Karpas-422 (cell line): Measurements from ENCODE around the gene SLC26A6. TPM values are rescaled to one million over a fixed set of nuclear protein-coding genes. Genes with fewer than 3 reads are reported as not detected.

ENCODE experiments used
- DNase-seq: peaks from one replicate; pipeline ENCODE4 v3.0.0-alpha.2; 2015
- H2AFZ ChIP-seq: fragments of 200-600 bp; sonication (generic); 2 replicates; pipeline ENCODE4 v1.6.1; 2014; ENCODE audit warnings: antibody characterized with exemption, low read length, mixed read lengths
- H3K27ac ChIP-seq: fragments of 200-600 bp; sonication (generic); 2 replicates; pipeline ENCODE4 v1.5.1; 2014; ENCODE audit warnings: mild to moderate bottlenecking, low read length, moderate library complexity
- H3K27me3 ChIP-seq: fragments of 200-600 bp; sonication (generic); 2 replicates; pipeline ENCODE4 v1.6.1; 2014; ENCODE audit warnings: low read length, mixed read lengths
- H3K36me3 ChIP-seq: fragments of 200-600 bp; sonication (generic); 2 replicates; pipeline ENCODE4 v1.6.1; 2014; ENCODE audit warnings: low read length, mixed read lengths; ENCODE audit not compliant: insufficient read depth
- H3K4me1 ChIP-seq: fragments of 200-600 bp; sonication (generic); 2 replicates; pipeline ENCODE4 v1.6.1; 2014; ENCODE audit warnings: mild to moderate bottlenecking, low read length, mixed read lengths
- H3K4me2 ChIP-seq: fragments of 200-600 bp; sonication (generic); 2 replicates; pipeline ENCODE4 v1.6.1; 2014; ENCODE audit warnings: low read length, low read depth, mild to moderate bottlenecking; ENCODE audit not compliant: poor library complexity, severe bottlenecking
- H3K4me3 ChIP-seq: fragments of 200-600 bp; sonication (generic); 2 replicates; pipeline ENCODE4 v1.5.1; 2014; ENCODE audit warnings: mild to moderate bottlenecking, antibody characterized with exemption, low read length, mixed read lengths
- H3K79me2 ChIP-seq: fragments of 200-600 bp; sonication (generic); 2 replicates; pipeline ENCODE4 v1.6.1; 2014; ENCODE audit warnings: mild to moderate bottlenecking, low read length, mixed read lengths
- H3K9ac ChIP-seq: fragments of 200-600 bp; sonication (generic); 2 replicates; pipeline ENCODE4 v1.6.0; 2014; ENCODE audit warnings: low read length
- H3K9me2 ChIP-seq: fragments of 200-600 bp; sonication (generic), shearing (Covaris generic); replicated peaks from 2 replicates; pipeline ENCODE4 v1.6.0; 2014; ENCODE audit warnings: mild to moderate bottlenecking, low read length, moderate library complexity; ENCODE audit not compliant: insufficient read depth
- H3K9me3 ChIP-seq: fragments of 300-700, 200-600 bp; sonication (generic); 2 replicates; pipeline ENCODE4 v1.6.1; 2014; ENCODE audit warnings: low read length, mixed read lengths
- H4K20me1 ChIP-seq: fragments of 200-600 bp; sonication (generic); 2 replicates; pipeline ENCODE4 v1.6.1; 2014; ENCODE audit warnings: mild to moderate bottlenecking, antibody characterized with exemption, low read length, low read depth; ENCODE audit not compliant: insufficient read depth
- total RNA-seq: library from RNA; depleted of rRNA; stranded (reverse); fragments of >200 nt; shearing (Covaris generic); gene quantifications from 2 replicates; pipeline ENCODE4 v1.2.3, GENCODE V29; 2014; ENCODE audit warnings: low replicate concordance

SLC26A6 gene
- total RNA-seq, 1 experiment from 2014 or later = 52.7 TPM

- Histone ChIP-seq H3K4me1 (no peaks in the 10 kb centered on the region), H2AFZ (no peak overlapping the region), H3K27ac (no peak overlapping the region), H3K9ac (no peak overlapping the region), H3K27me3 (no peaks in the 10 kb centered on the region), H3K36me3 (peaks cover 4% of the 10 kb centered on the region; the same call in 1 of the 2 replicates), H3K4me2 (no peak overlapping the region), H4K20me1 (no peaks in the 10 kb centered on the region), H3K9me2 (no peaks in the 10 kb centered on the region), H3K79me2 (no peaks in the 10 kb centered on the region), H3K4me3 (no peak overlapping the region), H3K9me3 (no peaks in the 10 kb centered on the region)
- DNase-seq = no peak
These were observed 38.4 kb downstream of the SLC26A6 start for GRCh38 chr3:48596676-48597407.

GRCh38 chr3:48596157-48596556 is 39.1 kb downstream of the SLC26A6 start:
- Histone ChIP-seq H3K4me2 (no peak overlapping the region), H3K36me3 (no peaks in the 10 kb centered on the region), H3K9ac (no peak overlapping the region)

DNA sequence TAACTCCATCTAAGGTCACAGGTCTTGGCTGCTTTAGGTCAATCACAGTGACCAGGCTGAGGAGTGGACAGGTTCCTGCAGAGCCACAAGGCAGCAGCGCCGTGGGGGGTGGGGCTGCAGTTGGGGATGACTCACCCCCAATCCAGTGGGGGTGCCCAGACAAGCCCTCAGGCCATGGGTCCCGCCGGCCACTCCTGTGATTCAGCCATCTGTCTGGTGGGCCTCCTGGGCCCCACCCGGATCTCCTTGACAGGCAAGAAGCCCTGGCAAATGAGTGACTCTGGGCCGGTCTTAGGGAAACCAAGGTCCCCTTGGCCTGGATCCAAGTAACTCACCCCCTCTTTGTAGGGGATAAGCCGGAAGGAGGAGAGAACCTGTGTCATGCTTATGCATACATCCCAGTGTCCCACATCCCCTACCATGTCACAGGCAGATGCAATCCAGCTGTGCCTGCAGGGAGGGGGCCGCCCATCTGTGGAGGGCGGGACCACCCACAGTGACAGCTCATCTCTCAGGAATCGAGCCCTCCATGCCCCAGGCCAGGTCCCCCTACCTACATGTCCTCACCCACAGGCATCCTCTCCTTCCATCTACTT is 39.6 kb downstream of the SLC26A6 start:
- Histone ChIP-seq H3K4me1 (no peaks in the 10 kb centered on the region), H3K36me3 (no peaks in the 10 kb centered on the region), H3K9ac (no peak overlapping the region), H2AFZ (no peak overlapping the region), H3K27ac (no peak overlapping the region), H3K79me2 (no peaks in the 10 kb centered on the region), H3K4me3 (no peak overlapping the region), H4K20me1 (no peaks in the 10 kb centered on the region), H3K9me3 (no peaks in the 10 kb centered on the region), H3K4me2 (no peak overlapping the region), H3K27me3 (no peaks in the 10 kb centered on the region), H3K9me2 (no peaks in the 10 kb centered on the region)
- peak; percentile 58 for DNase-seq

More at GRCh38 chr3:48596157-48596556, 39.1 kb downstream of the SLC26A6 start:
- Histone ChIP-seq H3K27ac (no peak overlapping the region), H2AFZ (no peak overlapping the region), H3K9me2 (no peaks in the 10 kb centered on the region), H3K4me1 (no peaks in the 10 kb centered on the region), H3K4me3 (no peak overlapping the region), H3K27me3 (no peaks in the 10 kb centered on the region), H3K79me2 (no peaks in the 10 kb centered on the region), H3K9me3 (no peaks in the 10 kb centered on the region), H4K20me1 (no peaks in the 10 kb centered on the region)
- DNase-seq = no peak

DNA sequence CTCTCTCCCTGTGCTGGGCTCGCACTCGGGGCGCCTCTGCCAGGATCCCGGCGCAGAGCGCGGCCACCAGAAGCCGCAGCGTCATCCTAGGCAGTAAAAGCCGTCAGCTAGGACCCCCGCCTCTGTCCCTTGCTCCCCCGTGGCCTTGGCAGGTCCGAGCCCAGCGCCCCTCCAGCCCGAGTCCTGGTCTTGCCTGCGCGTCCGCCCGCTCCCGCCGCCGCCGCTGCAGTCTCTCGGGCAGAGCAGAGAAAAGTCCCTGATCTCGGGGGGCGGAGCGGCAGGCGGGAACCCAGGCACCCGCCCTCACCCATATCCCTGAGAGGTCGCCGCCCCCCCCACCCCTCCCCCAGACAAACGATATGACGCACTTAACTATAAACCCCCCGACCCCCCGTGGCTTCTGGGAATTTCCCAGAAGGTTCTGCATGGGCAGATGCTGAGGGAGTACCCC is 40.2 kb downstream of the SLC26A6 start, which contains the start of gene COL7A1:
Gene COL7A1 (minus strand): TSS at position 255 of the 451 bp plus-strand sequence. CDS start 170 bp downstream, at position 85.
- Histone ChIP-seq H3K4me2 (no peak within 1 kb of the TSS), H3K9me3 (no peaks in the 10 kb centered on the region), H3K4me1 (no peaks in the 10 kb centered on the region), H3K79me2 (no peaks in the 10 kb centered on the region), H3K9me2 (no peaks in the 10 kb centered on the region), H2AFZ (no peak within 1 kb of the TSS), H3K9ac (no peak within 1 kb of the TSS), H3K36me3 (no peaks in the 10 kb centered on the region), H3K4me3 (no peak within 1 kb of the TSS), H3K27ac (no peak within 1 kb of the TSS), H4K20me1 (no peaks in the 10 kb centered on the region), H3K27me3 (no peaks in the 10 kb centered on the region)
- no peak for DNase-seq

DNA sequence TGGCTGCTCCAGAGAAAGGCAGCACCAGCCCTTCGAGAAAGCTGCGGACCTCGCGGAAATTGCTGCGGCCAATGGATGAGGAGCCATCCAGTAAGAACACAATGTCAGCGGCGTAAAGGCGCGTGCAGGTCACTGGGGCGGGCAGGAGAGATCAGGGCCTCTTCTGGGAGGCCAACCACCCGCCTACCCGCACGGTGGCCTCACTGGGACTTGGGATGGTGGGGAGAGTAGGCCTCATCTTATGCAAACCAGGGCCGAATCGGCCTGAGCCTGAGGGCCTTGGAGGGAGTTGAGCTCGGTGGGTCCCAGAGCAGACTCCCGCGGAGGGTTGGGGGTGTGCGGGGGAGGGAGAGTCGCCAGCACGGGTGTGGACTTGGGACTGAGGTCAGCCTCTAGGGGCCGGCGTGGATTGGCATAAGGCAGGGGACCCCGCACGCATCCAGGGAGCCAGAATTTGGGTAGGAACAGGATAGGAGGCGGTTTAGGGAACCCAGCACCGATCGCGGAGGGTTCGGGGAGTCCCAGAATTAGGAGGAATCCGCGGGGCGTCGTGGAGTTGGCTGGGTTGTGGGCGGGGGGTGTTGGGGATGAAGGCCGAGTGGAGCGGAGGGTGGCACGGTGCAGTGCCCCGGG is 40.7 kb downstream of the SLC26A6 start:
- H3K4me2 ChIP-seq = no peak overlapping the region
- H3K79me2 ChIP-seq = no peaks in the 10 kb centered on the region
- DNase-seq = no peak
- no peaks in the 10 kb centered on the region for H3K9me3 ChIP-seq
- H3K9ac ChIP-seq = no peak overlapping the region
- H3K27me3 ChIP-seq = no peaks in the 10 kb centered on the region
- H3K27ac ChIP-seq = no peak overlapping the region
- H3K4me1 ChIP-seq = no peaks in the 10 kb centered on the region
- H2AFZ ChIP-seq = no peak overlapping the region
- H3K36me3 ChIP-seq = no peaks in the 10 kb centered on the region
- no peaks in the 10 kb centered on the region for H3K9me2 ChIP-seq
- no peak overlapping the region for H3K4me3 ChIP-seq
- H4K20me1 ChIP-seq = no peaks in the 10 kb centered on the region

GRCh38 chr3:48593337-48593736 is 41.9 kb downstream of the SLC26A6 start:
- no peaks in the 10 kb centered on the region for H3K9me3 ChIP-seq
- H3K9me2 ChIP-seq = no peaks in the 10 kb centered on the region
- H3K79me2 ChIP-seq = no peaks in the 10 kb centered on the region
- H3K4me2 ChIP-seq = no peak overlapping the region
- no peaks in the 10 kb centered on the region for H3K4me1 ChIP-seq
- H3K9ac ChIP-seq = no peak overlapping the region
- no peaks in the 10 kb centered on the region for H4K20me1 ChIP-seq
- H3K27ac ChIP-seq = no peak overlapping the region
- DNase-seq = no peak
- H3K36me3 ChIP-seq = no peaks in the 10 kb centered on the region
- H2AFZ ChIP-seq = no peak overlapping the region
- no peak overlapping the region for H3K4me3 ChIP-seq
- no peaks in the 10 kb centered on the region for H3K27me3 ChIP-seq

- no peaks in the 10 kb centered on the region for H3K9me2 ChIP-seq
- no peak for DNase-seq
- no peaks in the 10 kb centered on the region for H3K4me1 ChIP-seq
- H4K20me1 ChIP-seq = no peaks in the 10 kb centered on the region
- H3K9ac ChIP-seq = no peak overlapping the region
- no peak overlapping the region for H3K4me3 ChIP-seq
- H3K36me3 ChIP-seq = no peaks in the 10 kb centered on the region
- no peak overlapping the region for H2AFZ ChIP-seq
- no peaks in the 10 kb centered on the region for H3K9me3 ChIP-seq
- H3K4me2 ChIP-seq = no peak overlapping the region
- H3K27ac ChIP-seq = no peak overlapping the region
- H3K27me3 ChIP-seq = no peaks in the 10 kb centered on the region
- H3K79me2 ChIP-seq = no peaks in the 10 kb centered on the region
These were observed 42.7 kb downstream of the SLC26A6 start for GRCh38 chr3:48592519-48593087.

- Histone ChIP-seq H3K4me2 (no peak overlapping the region), H3K9me3 (no peaks in the 10 kb centered on the region), H3K4me3 (no peak overlapping the region), H4K20me1 (no peaks in the 10 kb centered on the region), H3K36me3 (no peaks in the 10 kb centered on the region), H3K9ac (no peak overlapping the region), H2AFZ (no peak overlapping the region), H3K27ac (no peak overlapping the region), H3K27me3 (no peaks in the 10 kb centered on the region), H3K9me2 (no peaks in the 10 kb centered on the region), H3K4me1 (no peaks in the 10 kb centered on the region), H3K79me2 (no peaks in the 10 kb centered on the region)
- no peak for DNase-seq
These were observed 43.3 kb downstream of the SLC26A6 start for GRCh38 chr3:48591886-48592518.
